H9 (cell line): ENCODE results near the gene MST1. TPM values are rescaled to one million over a fixed set of nuclear protein-coding genes. Genes with fewer than 3 reads are reported as not detected.
A peak's percentile ranks its signal among the peaks of the same experiment; 100 is the strongest.

Experiments
- DNase-seq: peaks from one replicate; pipeline ENCODE4 v3.0.0-alpha.2; 2017
- H2AFZ ChIP-seq: one replicate; pipeline ENCODE4 v1.6.1; 2013; ENCODE audit warnings: mild to moderate bottlenecking, low read length, control low read depth, moderate library complexity
- H2AK5ac ChIP-seq: 2 replicates; pipeline ENCODE4 v1.6.1; 2013; ENCODE audit warnings: low read length, control low read depth, mixed read lengths; ENCODE audit not compliant: insufficient read length
- H2BK120ac ChIP-seq: one replicate; pipeline ENCODE4 v1.6.1; 2013; ENCODE audit warnings: low read depth, mild to moderate bottlenecking, low read length, control low read depth, inconsistent platforms; ENCODE audit not compliant: poor library complexity, severe bottlenecking
- H2BK12ac ChIP-seq: 2 replicates; pipeline ENCODE4 v1.6.1; 2013; ENCODE audit warnings: low read length, control low read depth, mixed read lengths, low read depth; ENCODE audit not compliant: insufficient read length
- H2BK15ac ChIP-seq: 2 replicates; pipeline ENCODE4 v1.6.1; 2013; ENCODE audit warnings: low read depth, low read length, control low read depth
- H2BK20ac ChIP-seq: one replicate; pipeline ENCODE4 v1.6.1; 2013; ENCODE audit warnings: low read depth, mild to moderate bottlenecking, low read length, control low read depth, inconsistent platforms; ENCODE audit not compliant: poor library complexity, severe bottlenecking
- H2BK5ac ChIP-seq: 2 replicates; pipeline ENCODE4 v1.6.1; 2013; ENCODE audit warnings: low read length, control low read depth, mixed read lengths; ENCODE audit not compliant: insufficient read length
- H3K14ac ChIP-seq: 2 replicates; pipeline ENCODE4 v1.6.1; 2013; ENCODE audit warnings: low read length, control low read depth; ENCODE audit not compliant: insufficient read depth
- H3K18ac ChIP-seq: 2 replicates; pipeline ENCODE4 v1.6.1; 2013; ENCODE audit warnings: low read depth, mild to moderate bottlenecking, mixed read lengths, low read length, control low read depth; ENCODE audit not compliant: insufficient read length
- H3K23ac ChIP-seq: 2 replicates; pipeline ENCODE4 v1.6.1; 2013; ENCODE audit warnings: low read length, control low read depth, mixed read lengths, low read depth; ENCODE audit not compliant: insufficient read length
- H3K23me2 ChIP-seq: 2 replicates; pipeline ENCODE4 v1.6.1; 2013; ENCODE audit warnings: low read depth, mild to moderate bottlenecking, mixed read lengths, low read length, control low read depth; ENCODE audit not compliant: insufficient read length, poor library complexity, severe bottlenecking
- H3K27ac ChIP-seq: 2 replicates; pipeline ENCODE4 v1.5.1; 2013; ENCODE audit warnings: low read length, control low read depth, mixed read lengths, low read depth; ENCODE audit not compliant: insufficient read length
- H3K27me3 ChIP-seq: 2 replicates; pipeline ENCODE4 v1.6.1; 2013; ENCODE audit warnings: low read length, control low read depth, inconsistent platforms; ENCODE audit not compliant: insufficient read depth
- H3K4ac ChIP-seq: 2 replicates; pipeline ENCODE4 v1.6.1; 2013; ENCODE audit warnings: low read depth, mild to moderate bottlenecking, control low read depth, inconsistent platforms, low read length, moderate library complexity
- H3K4me1 ChIP-seq: 2 replicates; pipeline ENCODE4 v1.6.1; 2013; ENCODE audit warnings: low read length, control low read depth, inconsistent platforms; ENCODE audit not compliant: insufficient read depth
- H3K4me2 ChIP-seq: 2 replicates; pipeline ENCODE4 v1.6.1; 2013; ENCODE audit warnings: low read length, control low read depth, mixed read lengths; ENCODE audit not compliant: insufficient read length, insufficient read depth
- H3K56ac ChIP-seq: 2 replicates; pipeline ENCODE4 v1.6.1; 2013; ENCODE audit warnings: low read depth, mild to moderate bottlenecking, mixed read lengths, low read length, control low read depth; ENCODE audit not compliant: insufficient read length
- H3K79me1 ChIP-seq: 2 replicates; pipeline ENCODE4 v1.6.1; 2013; ENCODE audit warnings: low read depth, mild to moderate bottlenecking, moderate library complexity, low read length, control low read depth, inconsistent platforms; ENCODE audit not compliant: insufficient read depth, poor library complexity, severe bottlenecking
- H3K79me2 ChIP-seq: 2 replicates; pipeline ENCODE4 v1.6.1; 2013; ENCODE audit warnings: low read length, control low read depth, inconsistent platforms; ENCODE audit not compliant: insufficient read depth
- H3K9ac ChIP-seq: 2 replicates; pipeline ENCODE4 v1.6.1; 2013; ENCODE audit warnings: low read length, control low read depth, mixed read lengths; ENCODE audit not compliant: insufficient read length; ENCODE audit errors: extremely low read depth
- H3K9me3 ChIP-seq: one replicate; pipeline ENCODE4 v1.6.1; 2013; ENCODE audit warnings: low read depth, low read length, inconsistent platforms; ENCODE audit not compliant: control insufficient read depth
- H3T11ph ChIP-seq: one replicate; pipeline ENCODE4 v1.6.1; 2013; ENCODE audit warnings: mild to moderate bottlenecking, low read length, control low read depth, inconsistent platforms
- H4K20me1 ChIP-seq: one replicate; pipeline ENCODE4 v1.6.1; 2013; ENCODE audit not compliant: control insufficient read depth, insufficient read length, insufficient read depth
- H4K5ac ChIP-seq: 2 replicates; pipeline ENCODE4 v1.6.1; 2013; ENCODE audit warnings: low read depth, mild to moderate bottlenecking, mixed read lengths, low read length, control low read depth; ENCODE audit not compliant: insufficient read length
- H4K8ac ChIP-seq: replicated peaks from 2 replicates; pipeline ENCODE4 v1.6.1; 2013; ENCODE audit warnings: low read length, control low read depth, mixed read lengths, low read depth; ENCODE audit not compliant: insufficient read length
- H4K91ac ChIP-seq: 2 replicates; pipeline ENCODE4 v1.6.1; 2013; ENCODE audit warnings: low read depth, mild to moderate bottlenecking, moderate library complexity, mixed read lengths, low read length, control low read depth; ENCODE audit not compliant: insufficient read length
- H3K27ac Mint-ChIP-seq, 3 experiments: 2 replicates in 2 of 3; 3 replicates in 1 of 3; pipeline ENCODE4 v1.8.0; 2020 to 2021; ENCODE audit warnings: mixed read lengths in 3 of 3, mild to moderate bottlenecking in 1 of 3, moderate library complexity in 1 of 3
- H3K27me3 Mint-ChIP-seq: 2 replicates; pipeline ENCODE4 v1.8.0; 2021; ENCODE audit warnings: low read depth, mild to moderate bottlenecking, moderate library complexity, mixed read lengths
- H3K36me3 Mint-ChIP-seq, 3 experiments: 2 replicates in 2 of 3; 3 replicates in 1 of 3; pipeline ENCODE4 v1.8.0; 2020 to 2021; ENCODE audit warnings: low read depth in 3 of 3, mixed read lengths in 3 of 3; ENCODE audit not compliant: insufficient read depth in 1 of 3
- H3K4me1 Mint-ChIP-seq, 2 experiments: 2 replicates each; pipeline ENCODE4 v1.8.0; 2020; ENCODE audit warnings: mixed read lengths in 2 of 2
- H3K4me3 Mint-ChIP-seq, 2 experiments: 2 replicates in 1 of 2; 3 replicates in 1 of 2; pipeline ENCODE4 v1.8.0; 2020 to 2021; ENCODE audit warnings: mild to moderate bottlenecking in 2 of 2, mixed read lengths in 2 of 2, moderate library complexity in 1 of 2
- H3K9me3 Mint-ChIP-seq, 2 experiments: 2 replicates in 1 of 2; 3 replicates in 1 of 2; pipeline ENCODE4 v1.8.0; 2020; ENCODE audit warnings: mild to moderate bottlenecking in 2 of 2, mixed read lengths in 2 of 2, moderate library complexity in 1 of 2
- CTCF ChIP-seq: fragments of 200-600 bp; sonication (generic); conservative IDR thresholded peaks from 3 replicates; pipeline ENCODE4 v1.8.0; 2021; ENCODE audit warnings: antibody characterized with exemption, mild to moderate bottlenecking
- WGBS: extraction: QIAGEN DNeasy Blood & Tissue Kit; methylation state at CpG from one replicate; pipeline ENCODE4 v1.1.7; 2013; ENCODE audit warnings: missing lambda C conversion rate, low lambda C conversion rate, mixed read lengths; ENCODE audit not compliant: insufficient read length; ENCODE audit errors: extremely low coverage; 5-methylcytosine and 5-hydroxymethylcytosine counted together
- total RNA-seq: library from RNA; stranded (reverse); gene quantifications from 2 replicates; pipeline ENCODE4 v1.2.1, GENCODE V29; 2021

MST1 gene
- total RNA-seq, 1 experiment from 2014 or later: 8.9 TPM

GRCh38 chr3:49718858-49719213, 29.6 kb upstream of the MST1 start:
- Mint-ChIP-seq H3K36me3 (peaks cover 0 to 38% (median 34%) of the 10 kb centered on the region in 3 experiments; a peak in 6 of 7 replicates), H3K27me3 (peaks cover 4% of the 10 kb centered on the region), H3K4me1 (peaks cover 15% of the 10 kb centered on the region in 2 experiments), H3K27ac (peak overlapping the region; percentile 3 to 95 (median 14); a peak in 3 of 7 replicates), H3K9me3 (no peaks in the 10 kb centered on the region), H3K4me3 (peak overlapping the region; percentile 79 to 87)
- TF ChIP-seq CTCF: no peak
- no peak overlapping the region for H3K4ac ChIP-seq
- H3K14ac ChIP-seq: peak overlapping the region; percentile 47
- H3K4me2 ChIP-seq: peak overlapping the region; percentile 44
- no peak overlapping the region for H3K27ac ChIP-seq
- H2AFZ ChIP-seq: no peak overlapping the region
- H2BK20ac ChIP-seq: no peak overlapping the region
- H2AK5ac ChIP-seq: no peak overlapping the region
- no peaks in the 10 kb centered on the region for H3K27me3 ChIP-seq
- no peak overlapping the region for H3T11ph ChIP-seq
- no peak for DNase-seq
- H3K18ac ChIP-seq: no peak overlapping the region
- no peak overlapping the region for H4K5ac ChIP-seq
- H4K20me1 ChIP-seq: no peaks in the 10 kb centered on the region
- H3K56ac ChIP-seq: no peak overlapping the region
- H2BK15ac ChIP-seq: no peak overlapping the region
- no peak overlapping the region for H2BK5ac ChIP-seq
- no peaks in the 10 kb centered on the region for H3K4me1 ChIP-seq
- WGBS: no CpG with 5 or more reads among the region's 33 CpGs
- peak overlapping the region; percentile 23 for H3K9ac ChIP-seq
- H2BK120ac ChIP-seq: no peak overlapping the region
- H4K91ac ChIP-seq: no peak overlapping the region
- no peak overlapping the region for H3K23ac ChIP-seq
- H3K79me1 ChIP-seq: peaks cover 2% of the 10 kb centered on the region
- H4K8ac ChIP-seq: no peak overlapping the region
- no peaks in the 10 kb centered on the region for H3K9me3 ChIP-seq
- peaks cover 18% of the 10 kb centered on the region for H3K23me2 ChIP-seq
- H2BK12ac ChIP-seq: no peak overlapping the region
- H3K79me2 ChIP-seq: no peaks in the 10 kb centered on the region
